ENCODE data around the gene CDH12. TPM values are rescaled to one million over a fixed set of nuclear protein-coding genes. Genes with fewer than 3 reads are reported as not detected.

Gene CDH12
- total RNA-seq, 2 donors from 2014 or later, result not detected

- Histone ChIP-seq H3K4me3 (no peak overlapping the region), H3K9me3 (no peaks in the 10 kb centered on the region), H3K4me1 (no peaks in the 10 kb centered on the region), H3K27ac (no peak overlapping the region), H3K36me3 (no peaks in the 10 kb centered on the region), H3K27me3 (no peaks in the 10 kb centered on the region)
- no peak for DNase-seq (ENCODE audit: low spot score)
- no peak for TF ChIP-seq CTCF (IDR thresholded peaks at IDR 0.05)
Measured at GRCh38 chr5:21792748-21793147, 1060.4 kb downstream of the CDH12 start.

- DNase-seq (ENCODE audit: low spot score), result no peak
- Histone ChIP-seq H3K9me3 (peaks cover 0 to 6% of the 10 kb centered on the region in 2 donors), H3K27ac (no peak overlapping the region), H3K4me1 (no peaks in the 10 kb centered on the region), H3K4me3 (no peak overlapping the region), H3K27me3 (no peaks in the 10 kb centered on the region), H3K36me3 (no peaks in the 10 kb centered on the region)
- TF ChIP-seq CTCF (IDR thresholded peaks at IDR 0.05), result no peak
Measured at GRCh38 chr5:21791304-21791703, 1061.8 kb downstream of the CDH12 start.

- Histone ChIP-seq H3K4me1 (no peaks in the 10 kb centered on the region), H3K9me3 (peaks cover 0 to 8% of the 10 kb centered on the region in 2 donors), H3K36me3 (no peaks in the 10 kb centered on the region), H3K27ac (no peak overlapping the region), H3K4me3 (no peak overlapping the region), H3K27me3 (no peaks in the 10 kb centered on the region)
- DNase-seq (ENCODE audit: low spot score), result no peak
- no peak for TF ChIP-seq CTCF (IDR thresholded peaks at IDR 0.05)
Measured at GRCh38 chr5:21784487-21784886, 1068.7 kb downstream of the CDH12 start.

- H3K27me3 ChIP-seq, result no peaks in the 10 kb centered on the region
- no peak overlapping the region for H3K27ac ChIP-seq
- no peaks in the 10 kb centered on the region for H3K4me1 ChIP-seq
- H3K9me3 ChIP-seq, result peaks cover 0 to 8% of the 10 kb centered on the region in 2 donors
- no peaks in the 10 kb centered on the region for H3K36me3 ChIP-seq
- no peak for TF ChIP-seq CTCF (IDR thresholded peaks at IDR 0.05)
- DNase-seq (ENCODE audit: low spot score), result no peak
- H3K4me3 ChIP-seq, result no peak overlapping the region
Measured at GRCh38 chr5:21783074-21783679, 1070.0 kb downstream of the CDH12 start.

- DNase-seq (ENCODE audit: low spot score), result no peak
- no peak overlapping the region for H3K4me3 ChIP-seq
- no peak overlapping the region for H3K27ac ChIP-seq
- no peaks in the 10 kb centered on the region for H3K27me3 ChIP-seq
- H3K9me3 ChIP-seq, result no peaks in the 10 kb centered on the region
- TF ChIP-seq CTCF (IDR thresholded peaks at IDR 0.05), result no peak
- no peaks in the 10 kb centered on the region for H3K4me1 ChIP-seq
- H3K36me3 ChIP-seq, result no peaks in the 10 kb centered on the region
Measured at GRCh38 chr5:21776466-21776865, 1076.7 kb downstream of the CDH12 start.

- H3K36me3 ChIP-seq, result no peaks in the 10 kb centered on the region
- H3K4me1 ChIP-seq, result no peaks in the 10 kb centered on the region
- no peak overlapping the region for H3K4me3 ChIP-seq
- DNase-seq (ENCODE audit: low spot score), result no peak
- H3K27ac ChIP-seq, result no peak overlapping the region
- no peaks in the 10 kb centered on the region for H3K9me3 ChIP-seq
- no peak for TF ChIP-seq CTCF (IDR thresholded peaks at IDR 0.05)
- H3K27me3 ChIP-seq, result no peaks in the 10 kb centered on the region
Measured at GRCh38 chr5:21774801-21775200, 1078.3 kb downstream of the CDH12 start.
